Adipocyte (in vitro differentiated cells): ENCODE results near the gene TFEB.
A peak's percentile ranks its signal among the peaks of the same experiment; 100 is the strongest.

Experiments used
- DNase-seq: peaks from one replicate; pipeline ENCODE4 v3.0.0-alpha.2; 2015; ENCODE audit warnings: low read depth
- H3K27me3 ChIP-seq: replicated peaks from 2 replicates; pipeline ENCODE4 v1.7.0; 2013; ENCODE audit warnings: mild to moderate bottlenecking, low read length, moderate library complexity; ENCODE audit not compliant: control insufficient read depth, insufficient read depth
- H3K36me3 ChIP-seq: 2 replicates; pipeline ENCODE4 v1.7.0; 2013; ENCODE audit warnings: low read length, mild to moderate bottlenecking, moderate library complexity; ENCODE audit not compliant: control insufficient read depth, insufficient read depth, severe bottlenecking
- H3K4me1 ChIP-seq: 2 replicates; pipeline ENCODE4 v1.7.0; 2013; ENCODE audit warnings: mild to moderate bottlenecking, low read length, moderate library complexity; ENCODE audit not compliant: control insufficient read depth, insufficient read depth
- H3K4me3 ChIP-seq: 2 replicates; pipeline ENCODE4 v1.7.0; 2013; ENCODE audit warnings: mild to moderate bottlenecking, low read length, moderate library complexity
- H3K9ac ChIP-seq: 2 replicates; pipeline ENCODE4 v1.7.0; 2013; ENCODE audit warnings: mild to moderate bottlenecking, low read length, moderate library complexity
- H3K9me3 ChIP-seq: 2 replicates; pipeline ENCODE4 v1.7.0; 2013; ENCODE audit warnings: mild to moderate bottlenecking, low read length, moderate library complexity; ENCODE audit not compliant: control insufficient read depth

Gene TFEB

DNA sequence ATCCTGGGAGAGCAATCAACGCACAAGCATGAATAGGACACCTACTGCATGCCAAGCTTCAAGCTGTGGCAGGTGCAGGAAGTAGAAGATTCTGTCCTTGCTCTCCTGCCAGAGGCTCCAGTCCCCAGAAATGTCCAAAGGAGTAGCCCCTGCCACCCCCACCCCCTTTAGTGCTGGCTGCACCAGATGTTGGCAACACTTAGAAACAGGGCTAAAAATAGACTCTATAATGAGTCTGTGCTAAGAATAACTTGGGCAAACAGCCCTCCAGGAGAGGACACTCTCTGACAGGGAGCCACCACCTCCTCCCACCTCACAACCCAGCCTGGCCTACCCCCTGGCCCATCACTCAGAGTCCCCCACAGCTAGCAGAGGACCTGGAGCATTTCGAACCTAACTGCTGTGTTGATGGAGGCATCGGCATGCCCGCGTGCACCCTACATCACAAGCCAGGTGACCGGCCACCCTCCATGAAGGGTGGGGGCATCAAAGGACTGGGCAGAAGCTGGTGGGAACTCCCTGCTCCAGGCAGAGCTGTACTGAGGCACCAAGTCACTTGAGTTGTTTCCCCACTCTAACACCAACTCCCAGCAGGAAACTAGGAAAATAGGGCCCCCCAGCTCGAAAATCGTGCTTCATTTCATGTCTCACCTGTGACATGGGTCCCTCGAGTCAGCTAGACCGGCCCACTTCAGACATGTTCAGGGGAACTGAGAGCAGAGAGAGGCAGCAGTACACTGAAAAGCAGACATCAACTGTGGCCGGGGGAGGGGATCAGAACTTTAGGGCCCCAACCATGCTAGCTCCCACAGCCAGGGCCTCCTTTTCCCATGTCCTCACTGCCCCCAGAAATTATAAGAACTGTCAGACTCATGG lies 18.7 kb downstream of the TFEB start:
- Histone ChIP-seq H3K9ac (no peak overlapping the region), H3K27me3 (no peaks in the 10 kb centered on the region), H3K9me3 (no peaks in the 10 kb centered on the region), H3K36me3 (no peaks in the 10 kb centered on the region), H3K4me3 (no peak overlapping the region), H3K4me1 (peaks cover 36% of the 10 kb centered on the region)
- DNase-seq = peak; percentile 24

DNA sequence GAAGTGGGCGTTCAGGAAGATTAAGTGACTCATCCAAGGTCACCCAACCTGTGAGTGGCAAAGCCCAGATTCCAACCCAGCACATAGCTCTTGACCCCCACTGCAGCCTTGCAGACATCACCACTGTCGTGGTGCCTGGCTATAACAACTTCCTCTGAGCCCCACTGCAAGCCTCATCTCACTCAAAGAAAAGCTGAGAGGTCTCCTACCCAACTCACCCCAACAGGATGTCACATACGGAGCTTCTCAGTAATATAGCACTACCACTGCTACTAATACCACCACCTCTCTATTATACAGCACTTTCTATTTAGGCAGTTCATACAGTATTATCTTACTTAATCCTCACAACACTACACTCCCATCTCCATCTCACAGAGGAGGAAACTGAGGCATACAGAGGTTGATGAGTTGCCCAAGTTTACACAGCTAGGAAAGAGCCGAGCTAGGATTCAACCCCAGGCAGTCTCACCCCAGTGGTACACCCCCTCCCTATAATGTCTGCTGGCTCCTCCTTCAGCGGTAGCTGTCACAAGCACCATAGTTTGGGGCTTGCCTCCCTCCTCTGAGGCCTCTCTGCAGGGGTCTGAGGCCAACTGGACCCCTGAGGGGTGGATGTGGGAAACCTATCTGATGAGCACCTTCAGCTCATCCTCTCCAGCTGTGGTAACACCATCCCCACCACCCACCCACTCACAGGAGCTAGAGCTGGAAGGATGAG lies 19.5 kb downstream of the TFEB start:
- no peaks in the 10 kb centered on the region for H3K36me3 ChIP-seq
- no peak overlapping the region for H3K4me3 ChIP-seq
- no peaks in the 10 kb centered on the region for H3K27me3 ChIP-seq

DNA sequence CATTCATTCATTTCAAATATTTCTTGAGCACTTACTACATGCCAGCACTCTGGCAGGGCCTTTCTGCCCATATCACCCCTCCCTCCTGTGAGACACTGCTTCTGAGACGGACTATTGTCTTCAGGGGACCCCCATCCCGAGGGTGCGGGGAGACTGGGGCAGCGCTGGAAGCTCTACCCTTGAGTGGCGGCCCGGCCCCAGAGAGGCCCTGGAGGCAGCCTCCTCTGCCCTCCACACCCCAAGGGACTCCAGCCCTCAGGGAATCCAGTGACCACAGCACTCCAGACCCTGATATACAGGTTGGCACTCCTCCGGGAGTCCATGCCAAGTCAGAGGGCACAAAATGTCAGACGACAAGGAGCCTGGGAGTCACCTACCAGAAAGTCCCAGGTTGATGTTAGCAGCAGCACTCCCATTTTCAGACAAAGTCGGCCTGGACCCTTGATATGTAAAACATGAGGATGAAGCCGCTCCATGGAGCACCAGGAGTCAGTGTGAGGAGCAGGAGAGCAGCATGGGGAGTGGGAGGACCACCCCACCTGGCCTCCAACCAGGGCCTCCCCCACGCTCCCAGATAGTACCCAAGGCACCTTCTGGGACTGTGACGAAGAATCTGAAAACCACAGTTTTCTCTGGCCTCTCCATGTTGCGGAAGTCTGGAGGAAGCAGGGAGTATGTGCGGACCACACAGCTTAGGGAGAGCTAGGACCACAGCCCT lies 20.7 kb downstream of the TFEB start:
- no peaks in the 10 kb centered on the region for H3K27me3 ChIP-seq
- DNase-seq = no peak
- H3K9me3 ChIP-seq = no peaks in the 10 kb centered on the region
- H3K9ac ChIP-seq = no peak overlapping the region
- peaks cover 36% of the 10 kb centered on the region for H3K4me1 ChIP-seq
- no peak overlapping the region for H3K4me3 ChIP-seq
- H3K36me3 ChIP-seq = no peaks in the 10 kb centered on the region

More for the DNA sequence above, 19.5 kb downstream of the TFEB start:
- Histone ChIP-seq H3K9ac (no peak overlapping the region), H3K9me3 (no peaks in the 10 kb centered on the region), H3K4me1 (peaks cover 36% of the 10 kb centered on the region)
- DNase-seq = no peak

DNA sequence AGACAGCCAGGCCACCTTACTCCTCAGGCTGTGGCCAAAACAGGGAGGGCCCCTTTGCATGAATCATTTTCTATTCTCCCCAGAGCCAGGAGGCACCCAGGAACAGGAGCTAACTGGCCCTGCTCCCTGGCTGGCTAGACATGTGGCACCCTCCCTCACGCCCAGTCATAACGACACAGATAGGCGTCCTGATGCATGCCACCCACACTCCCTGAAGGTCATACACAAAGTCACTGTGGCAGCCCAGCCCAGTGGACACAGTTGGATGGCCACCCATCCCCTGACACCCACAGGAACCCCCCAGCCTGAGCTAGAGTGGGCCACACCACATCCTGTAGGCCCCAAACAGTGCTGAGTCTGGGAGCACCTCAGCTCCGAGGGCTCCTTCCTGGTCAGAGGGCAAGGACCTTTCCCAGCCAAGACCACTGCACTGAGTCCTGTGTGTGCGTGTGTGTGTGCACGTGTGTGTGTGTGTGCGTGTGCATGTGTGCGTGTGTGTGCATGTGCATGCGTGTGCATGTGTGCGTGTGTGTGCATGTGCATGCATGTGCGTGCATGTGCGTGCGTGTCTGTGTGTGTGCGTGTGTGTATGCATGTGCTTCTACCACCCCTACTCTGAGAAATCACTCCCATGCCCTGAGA lies 21.6 kb downstream of the TFEB start:
- Histone ChIP-seq H3K27me3 (no peaks in the 10 kb centered on the region), H3K4me3 (no peak overlapping the region), H3K9ac (no peak overlapping the region), H3K9me3 (no peaks in the 10 kb centered on the region), H3K36me3 (no peaks in the 10 kb centered on the region), H3K4me1 (peaks cover 36% of the 10 kb centered on the region)
- DNase-seq = no peak

DNA sequence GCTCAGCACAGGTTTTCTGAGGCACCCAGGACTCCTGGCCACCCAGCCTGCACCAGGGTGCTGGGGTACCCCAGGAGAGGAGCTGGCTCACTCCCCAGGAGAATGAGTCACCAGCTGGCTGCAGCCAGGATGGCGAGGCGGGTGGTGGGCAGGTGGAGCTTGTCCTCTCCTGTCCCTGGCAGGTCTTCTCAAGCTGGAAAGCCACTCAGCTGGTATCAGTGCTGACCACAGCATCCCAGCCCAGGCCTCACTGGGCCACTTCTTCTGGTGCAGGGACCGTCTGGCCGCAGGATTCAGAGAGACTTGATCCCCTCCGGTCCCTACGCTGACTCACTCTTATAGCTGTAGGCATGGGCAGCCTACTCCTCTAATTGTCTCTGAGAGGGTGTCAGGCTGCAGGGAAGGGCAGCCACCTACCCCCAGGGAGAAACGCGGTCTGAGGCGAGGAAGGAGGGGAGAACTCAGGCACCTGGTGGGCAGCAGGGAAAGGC lies 22.2 kb downstream of the TFEB start:
- no peaks in the 10 kb centered on the region for H3K9me3 ChIP-seq

DNA sequence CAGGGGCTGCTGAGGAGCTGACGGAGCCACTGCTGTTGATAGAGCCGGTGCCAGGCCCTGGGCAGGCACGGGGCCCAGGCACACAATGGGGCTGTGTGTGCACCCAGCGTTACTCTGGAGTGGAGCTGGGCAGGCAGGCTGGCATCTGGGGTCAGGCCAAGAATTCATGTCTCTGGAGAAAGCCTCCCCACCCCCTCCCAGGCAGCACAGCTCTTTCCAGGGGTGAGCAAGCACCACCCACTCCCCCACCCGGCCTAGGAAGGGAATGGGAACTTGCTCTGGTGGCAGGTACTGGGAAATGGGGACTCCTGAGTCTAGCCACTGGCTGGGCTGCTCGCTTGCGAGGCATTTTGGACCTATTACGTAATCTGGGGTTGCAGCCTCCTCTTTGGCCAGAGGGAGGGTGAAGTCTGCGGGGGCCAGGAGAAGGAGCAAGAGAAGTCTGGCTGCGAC lies 22.7 kb downstream of the TFEB start:
- Histone ChIP-seq H3K9ac (no peak overlapping the region), H3K4me1 (peaks cover 36% of the 10 kb centered on the region), H3K4me3 (no peak overlapping the region), H3K9me3 (no peaks in the 10 kb centered on the region), H3K36me3 (no peaks in the 10 kb centered on the region), H3K27me3 (no peaks in the 10 kb centered on the region)
- DNase-seq = peak; percentile 45

More for the DNA sequence above, 22.2 kb downstream of the TFEB start:
- no peak overlapping the region for H3K4me3 ChIP-seq
- no peaks in the 10 kb centered on the region for H3K27me3 ChIP-seq
- no peak overlapping the region for H3K9ac ChIP-seq
- DNase-seq = peak; percentile 47
- peaks cover 36% of the 10 kb centered on the region for H3K4me1 ChIP-seq
- no peaks in the 10 kb centered on the region for H3K36me3 ChIP-seq

DNA sequence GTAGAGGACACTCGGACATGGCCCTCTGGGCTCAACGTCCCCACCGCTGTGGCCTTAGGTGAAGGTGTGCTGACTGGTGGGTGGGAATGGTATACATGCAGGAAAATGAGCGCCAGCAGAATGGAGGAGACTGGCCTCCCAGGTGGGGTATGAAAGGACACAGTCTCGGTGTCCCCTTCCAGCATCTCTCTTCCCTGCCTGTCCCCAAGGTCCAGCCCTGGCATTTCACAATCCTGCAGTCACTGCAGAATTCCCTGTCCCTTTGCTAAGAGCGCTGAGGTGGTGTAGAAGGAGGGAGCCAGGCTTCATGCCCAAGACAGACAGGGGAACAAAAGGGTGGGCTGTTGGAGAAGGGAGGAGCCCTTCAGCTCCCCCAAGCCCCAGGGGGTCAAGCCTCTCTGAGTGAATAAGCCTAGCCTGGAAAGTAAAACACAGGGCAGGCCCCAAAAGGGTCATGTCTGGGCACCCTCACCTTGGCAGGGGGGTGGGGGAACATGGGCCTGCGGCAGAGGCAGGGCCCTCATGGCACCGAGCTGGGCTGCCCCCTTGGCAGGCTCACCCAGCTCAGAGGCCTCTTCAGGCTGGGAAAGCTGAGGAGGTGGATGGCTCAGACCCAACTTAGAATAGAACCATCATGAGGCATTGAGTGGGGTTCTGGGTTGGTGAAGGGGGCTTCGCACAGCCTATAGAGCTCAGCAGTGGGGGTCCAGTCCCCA lies 23.9 kb downstream of the TFEB start:
- H3K9me3 ChIP-seq = no peaks in the 10 kb centered on the region
- H3K27me3 ChIP-seq = no peaks in the 10 kb centered on the region
- H3K4me1 ChIP-seq = peaks cover 33% of the 10 kb centered on the region
- no peak overlapping the region for H3K9ac ChIP-seq
- no peak for DNase-seq
- H3K4me3 ChIP-seq = no peak overlapping the region
- no peaks in the 10 kb centered on the region for H3K36me3 ChIP-seq

DNA sequence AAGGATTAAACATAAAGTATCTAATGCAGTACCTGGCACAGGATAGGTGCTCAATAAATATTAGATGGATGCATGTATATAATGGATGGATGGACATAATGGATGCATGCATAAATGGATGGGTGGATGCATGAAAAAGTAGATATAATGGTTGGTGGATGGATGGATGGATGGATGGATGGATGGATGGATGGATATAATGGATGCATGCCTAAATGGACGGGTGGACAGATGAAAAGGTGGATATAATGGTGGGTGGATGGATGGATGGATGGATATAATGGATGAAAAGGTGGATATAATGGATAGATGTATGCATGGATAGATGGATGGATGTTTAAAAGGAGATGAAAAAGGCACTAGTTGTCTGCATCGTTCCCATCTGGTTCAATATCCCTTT lies 26.0 kb downstream of the TFEB start:
- no peak for DNase-seq

DNA sequence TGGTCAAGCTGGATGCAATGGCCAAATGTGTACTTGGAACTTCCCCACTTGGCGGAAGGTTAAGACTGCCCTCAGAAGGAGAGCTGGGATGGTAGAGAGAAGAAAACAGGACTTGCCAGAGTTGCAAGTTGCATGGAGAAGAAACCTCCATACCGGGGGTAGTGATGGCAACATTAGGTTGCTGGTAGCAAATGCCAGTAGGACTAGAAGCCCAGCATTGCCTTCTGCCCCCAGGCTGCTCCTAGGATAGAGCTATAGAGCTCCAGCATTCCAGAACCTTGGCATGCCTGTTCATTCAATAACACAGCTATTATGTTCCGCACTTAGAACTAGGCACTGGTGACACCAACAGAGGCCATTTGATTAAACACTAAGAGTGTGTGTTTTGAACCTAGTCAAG lies 26.6 kb downstream of the TFEB start:
- Histone ChIP-seq H3K9me3 (no peaks in the 10 kb centered on the region), H3K9ac (no peak overlapping the region), H3K27me3 (no peaks in the 10 kb centered on the region), H3K4me1 (peaks cover 39% of the 10 kb centered on the region), H3K36me3 (no peaks in the 10 kb centered on the region), H3K4me3 (no peak overlapping the region)
- no peak for DNase-seq

More for the DNA sequence above, 26.0 kb downstream of the TFEB start:
- no peaks in the 10 kb centered on the region for H3K36me3 ChIP-seq
- H3K27me3 ChIP-seq = no peaks in the 10 kb centered on the region
- no peak overlapping the region for H3K4me3 ChIP-seq
- peaks cover 39% of the 10 kb centered on the region for H3K4me1 ChIP-seq
- H3K9ac ChIP-seq = no peak overlapping the region
- no peaks in the 10 kb centered on the region for H3K9me3 ChIP-seq

DNA sequence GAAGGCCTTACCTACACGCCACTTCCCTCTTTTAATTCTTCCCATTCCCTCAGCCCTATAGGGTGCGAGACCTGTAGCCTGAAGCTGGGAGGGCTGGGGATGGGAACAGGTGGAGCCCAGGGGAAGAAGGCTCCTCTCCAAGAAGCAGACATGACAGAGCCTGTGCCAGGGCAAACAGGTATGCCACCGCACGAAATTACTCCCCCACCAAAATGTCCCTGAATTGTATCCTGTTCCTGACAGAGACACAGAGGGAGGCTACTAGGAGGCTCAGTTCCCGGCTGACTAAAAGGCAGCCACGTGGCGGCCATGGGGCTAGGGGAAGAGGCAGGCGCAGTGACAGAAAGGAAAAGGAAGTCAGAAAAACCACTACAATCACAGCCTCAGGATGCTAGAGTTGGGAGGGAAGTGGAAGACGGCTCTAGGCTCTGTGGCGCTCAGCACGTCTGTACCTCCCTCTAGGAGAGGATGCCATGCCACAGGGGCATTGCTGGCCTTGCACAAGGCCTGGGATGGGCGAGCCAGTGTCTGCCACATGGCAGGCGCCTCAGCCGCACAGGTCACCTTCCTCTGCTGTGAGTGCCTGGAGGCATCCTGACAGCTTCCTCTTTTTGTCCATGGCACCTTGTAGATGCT lies 27.7 kb downstream of the TFEB start:
- Histone ChIP-seq H3K4me1 (peaks cover 27% of the 10 kb centered on the region), H3K9ac (no peak overlapping the region), H3K27me3 (no peaks in the 10 kb centered on the region), H3K36me3 (no peaks in the 10 kb centered on the region), H3K9me3 (no peaks in the 10 kb centered on the region), H3K4me3 (no peak overlapping the region)
- no peak for DNase-seq
